C4-2B (cell line): ENCODE results near the gene SOX6.

Experiments used
- H3K27ac ChIP-seq: fragments of 450-650 bp; 2 replicates; pipeline ENCODE4 v1.5.1; 2017
- CTCF ChIP-seq: fragments of 450-650 bp; conservative IDR thresholded peaks from 2 replicates; pipeline ENCODE4 v1.5.1; 2017; ENCODE audit warnings: mild to moderate bottlenecking
- ZFX ChIP-seq: fragments of 450-650 bp; IDR thresholded peaks from 2 replicates; pipeline ENCODE4 v1.6.1; 2017

The SOX6 gene

GRCh38 chr11:16313846-16314245 is 42.5 kb downstream of the SOX6 start:
- no peak overlapping the region for H3K27ac ChIP-seq
- no peak for TF ChIP-seq ZFX
- TF ChIP-seq CTCF = no peak

GRCh38 chr11:16312233-16312765 is 44.0 kb downstream of the SOX6 start:
- no peak overlapping the region for H3K27ac ChIP-seq
- no peak for TF ChIP-seq CTCF
- TF ChIP-seq ZFX = no peak

- H3K27ac ChIP-seq = no peak overlapping the region
- TF ChIP-seq CTCF = no peak
- TF ChIP-seq ZFX = no peak
These were observed 44.5 kb downstream of the SOX6 start for GRCh38 chr11:16311831-16312230.

GRCh38 chr11:16310943-16311342 is 45.4 kb downstream of the SOX6 start:
- TF ChIP-seq ZFX (no peak), CTCF (no peak)
- H3K27ac ChIP-seq = no peak overlapping the region

GRCh38 chr11:16309226-16309625 is 47.1 kb downstream of the SOX6 start:
- no peak overlapping the region for H3K27ac ChIP-seq
- TF ChIP-seq CTCF (no peak), ZFX (no peak)

GRCh38 chr11:16301462-16301861 is 54.9 kb downstream of the SOX6 start:
- TF ChIP-seq CTCF = no peak
- no peak for TF ChIP-seq ZFX
- H3K27ac ChIP-seq = no peak overlapping the region

- TF ChIP-seq CTCF (no peak), ZFX (no peak)
- H3K27ac ChIP-seq = no peak overlapping the region
These were observed 56.2 kb downstream of the SOX6 start for GRCh38 chr11:16299884-16300782.
